Prostate gland (tissue), 2 donors: ENCODE measurements around the gene TANGO6.

Experiments
- POLR2A ChIP-seq: fragments of 450-650 bp; IDR thresholded peaks from one replicate; pipeline ENCODE4 v1.6.1; 2016; ENCODE audit warnings: antibody characterized with exemption, mild to moderate bottlenecking
- TF ChIP-seq, protein P1 (sequence below), 4 experiments: fragments of 200-600 bp in 2 of 4; fragments of 450-650 bp in 2 of 4; sonication (generic) in 2 of 4; IDR thresholded peaks; 1 replicate in 3 of 4; 2 replicates in 1 of 4; pipeline ENCODE4 v1.5.1; 2016 to 2019; ENCODE audit warnings: antibody characterized with exemption in 4 of 4, mild to moderate bottlenecking in 2 of 4, moderate library complexity in 2 of 4

DNA sequence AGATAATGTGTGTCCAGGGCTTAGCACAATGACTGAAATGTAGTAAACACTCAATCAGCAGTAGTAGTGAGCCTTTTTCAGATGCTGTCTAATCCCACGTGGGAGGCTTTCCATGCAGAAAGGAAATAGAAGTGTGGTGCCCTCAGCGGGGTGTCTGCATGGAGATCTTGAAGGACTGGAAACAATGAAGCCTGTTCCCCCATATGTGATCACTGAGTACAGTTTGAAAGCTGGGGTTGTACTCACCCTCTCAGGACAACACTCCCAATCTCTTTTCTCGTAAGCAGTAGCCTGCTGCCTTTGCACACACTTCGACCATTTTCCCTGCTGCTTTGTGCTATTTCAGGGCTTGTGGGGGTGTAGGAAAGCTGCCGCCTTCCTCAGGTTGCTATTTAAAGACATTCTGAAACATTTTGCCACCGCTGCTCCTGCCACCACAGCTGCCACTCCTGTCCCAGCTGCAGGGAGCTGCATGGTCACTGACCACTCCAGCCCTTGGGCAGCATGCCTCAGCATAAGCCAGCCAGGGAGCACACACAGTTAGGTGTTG lies 221.5 kb downstream of the TANGO6 start:
- TF ChIP-seq, protein P1, sequence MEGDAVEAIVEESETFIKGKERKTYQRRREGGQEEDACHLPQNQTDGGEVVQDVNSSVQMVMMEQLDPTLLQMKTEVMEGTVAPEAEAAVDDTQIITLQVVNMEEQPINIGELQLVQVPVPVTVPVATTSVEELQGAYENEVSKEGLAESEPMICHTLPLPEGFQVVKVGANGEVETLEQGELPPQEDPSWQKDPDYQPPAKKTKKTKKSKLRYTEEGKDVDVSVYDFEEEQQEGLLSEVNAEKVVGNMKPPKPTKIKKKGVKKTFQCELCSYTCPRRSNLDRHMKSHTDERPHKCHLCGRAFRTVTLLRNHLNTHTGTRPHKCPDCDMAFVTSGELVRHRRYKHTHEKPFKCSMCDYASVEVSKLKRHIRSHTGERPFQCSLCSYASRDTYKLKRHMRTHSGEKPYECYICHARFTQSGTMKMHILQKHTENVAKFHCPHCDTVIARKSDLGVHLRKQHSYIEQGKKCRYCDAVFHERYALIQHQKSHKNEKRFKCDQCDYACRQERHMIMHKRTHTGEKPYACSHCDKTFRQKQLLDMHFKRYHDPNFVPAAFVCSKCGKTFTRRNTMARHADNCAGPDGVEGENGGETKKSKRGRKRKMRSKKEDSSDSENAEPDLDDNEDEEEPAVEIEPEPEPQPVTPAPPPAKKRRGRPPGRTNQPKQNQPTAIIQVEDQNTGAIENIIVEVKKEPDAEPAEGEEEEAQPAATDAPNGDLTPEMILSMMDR (IDR thresholded peaks at IDR 0.05) = no peak
- TF ChIP-seq POLR2A = no peak
